Amygdala (tissue), 56 donors: ENCODE data around the gene PAXIP1.

Experiments
- DNase-seq, 56 donors: peaks; one replicate each; lab custom pipeline; 2025; lab: John Stamatoyannopoulos, UW

The PAXIP1 gene

DNA sequence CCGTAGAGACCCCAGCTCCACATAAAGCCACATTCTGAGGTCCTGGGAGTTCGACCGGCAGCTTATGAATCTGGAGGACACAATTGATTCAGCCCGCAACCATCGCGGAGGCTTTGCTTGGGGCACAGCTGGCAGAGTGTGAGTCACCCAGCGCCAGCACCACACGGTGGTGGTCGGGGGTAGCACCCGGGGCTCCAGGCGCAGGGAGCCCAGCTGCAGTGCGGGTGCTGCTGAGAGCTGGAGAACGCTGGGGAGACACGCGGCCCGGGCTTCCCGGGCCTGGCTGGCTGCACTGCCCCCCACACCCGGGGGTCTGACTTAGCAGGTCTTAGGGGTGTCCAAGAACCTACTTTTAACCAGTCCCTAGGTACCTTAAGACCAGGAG lies 87.9 kb downstream of the PAXIP1 start:
- no peak for DNase-seq

- no peak for DNase-seq
These were observed 88.5 kb downstream of the PAXIP1 start for GRCh38 chr7:154914308-154914995.

DNA sequence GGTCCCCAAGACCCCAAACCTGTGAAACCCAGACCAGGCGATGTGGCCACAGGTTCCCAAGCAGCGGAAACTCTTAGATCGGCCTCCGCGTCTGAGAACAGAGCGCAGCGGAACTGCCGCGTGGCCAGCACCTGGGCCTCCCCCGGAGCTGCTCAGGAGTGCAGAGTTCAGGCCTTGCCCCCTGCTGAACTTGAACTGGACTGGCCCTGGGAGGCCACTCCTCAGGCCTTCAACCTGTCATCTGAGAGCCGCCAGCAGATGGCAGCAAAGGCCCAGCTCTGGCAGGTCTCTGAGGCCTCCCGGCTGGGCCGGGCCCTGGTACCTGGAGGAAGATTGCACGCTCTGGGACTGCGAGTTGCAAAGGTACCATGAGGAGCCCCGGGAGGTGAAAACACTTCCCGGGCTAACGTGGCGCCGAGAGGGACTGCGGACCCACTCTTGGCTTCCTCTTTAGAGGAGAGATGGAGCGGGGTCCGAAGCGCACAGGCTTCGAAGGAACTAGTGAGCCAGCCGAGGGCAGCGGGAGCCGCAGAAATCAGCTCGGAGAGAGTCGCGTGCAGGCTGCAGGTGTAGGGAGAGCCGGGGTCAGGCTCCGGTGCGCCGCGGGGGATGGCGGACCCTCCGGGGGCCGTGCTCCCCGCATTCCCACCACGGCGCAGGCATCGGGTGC lies 89.2 kb downstream of the PAXIP1 start:
- DNase-seq, result peak in 55 of 56 donors; percentile 29 to 95 (median 71)

- peak in 11 of 56 donors; percentile 22 to 54 (median 38) for DNase-seq
These were observed 89.9 kb downstream of the PAXIP1 start for GRCh38 chr7:154912871-154913637.

DNA sequence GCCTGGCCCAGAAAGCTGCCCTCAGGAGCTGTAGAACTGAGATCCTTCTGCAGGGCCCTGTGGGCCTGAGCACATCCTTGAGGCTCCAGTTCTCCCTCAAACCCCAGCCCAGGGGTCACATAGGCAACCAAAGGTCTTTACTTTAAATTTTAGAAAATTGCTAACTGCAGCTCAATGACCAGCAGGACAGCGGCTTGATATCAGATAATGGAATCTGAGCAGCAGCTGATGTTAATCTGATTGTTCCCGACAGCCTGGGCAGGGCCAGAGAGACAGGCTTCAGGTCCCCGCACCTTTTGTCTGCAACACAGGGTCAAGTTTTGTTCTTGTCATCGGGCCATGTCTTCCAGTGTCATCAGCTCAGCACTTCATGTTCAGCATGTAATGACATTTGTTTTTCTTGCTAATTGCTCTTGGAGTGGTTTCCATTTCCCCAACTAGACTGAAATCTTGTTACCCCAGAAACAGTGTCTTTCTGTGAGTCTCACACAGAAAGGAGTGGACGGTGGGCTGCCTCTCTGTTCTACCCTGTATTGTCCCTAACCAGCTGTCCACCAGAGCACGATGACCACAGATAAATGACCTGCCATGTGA lies 91.0 kb downstream of the PAXIP1 start:
- no peak for DNase-seq

- DNase-seq, result no peak
These were observed 91.5 kb downstream of the PAXIP1 start for GRCh38 chr7:154911411-154911810.

- DNase-seq, result no peak
These were observed 91.9 kb downstream of the PAXIP1 start for GRCh38 chr7:154910977-154911376.

GRCh38 chr7:154910125-154910524 lies 92.8 kb downstream of the PAXIP1 start:
- DNase-seq, result no peak

DNA sequence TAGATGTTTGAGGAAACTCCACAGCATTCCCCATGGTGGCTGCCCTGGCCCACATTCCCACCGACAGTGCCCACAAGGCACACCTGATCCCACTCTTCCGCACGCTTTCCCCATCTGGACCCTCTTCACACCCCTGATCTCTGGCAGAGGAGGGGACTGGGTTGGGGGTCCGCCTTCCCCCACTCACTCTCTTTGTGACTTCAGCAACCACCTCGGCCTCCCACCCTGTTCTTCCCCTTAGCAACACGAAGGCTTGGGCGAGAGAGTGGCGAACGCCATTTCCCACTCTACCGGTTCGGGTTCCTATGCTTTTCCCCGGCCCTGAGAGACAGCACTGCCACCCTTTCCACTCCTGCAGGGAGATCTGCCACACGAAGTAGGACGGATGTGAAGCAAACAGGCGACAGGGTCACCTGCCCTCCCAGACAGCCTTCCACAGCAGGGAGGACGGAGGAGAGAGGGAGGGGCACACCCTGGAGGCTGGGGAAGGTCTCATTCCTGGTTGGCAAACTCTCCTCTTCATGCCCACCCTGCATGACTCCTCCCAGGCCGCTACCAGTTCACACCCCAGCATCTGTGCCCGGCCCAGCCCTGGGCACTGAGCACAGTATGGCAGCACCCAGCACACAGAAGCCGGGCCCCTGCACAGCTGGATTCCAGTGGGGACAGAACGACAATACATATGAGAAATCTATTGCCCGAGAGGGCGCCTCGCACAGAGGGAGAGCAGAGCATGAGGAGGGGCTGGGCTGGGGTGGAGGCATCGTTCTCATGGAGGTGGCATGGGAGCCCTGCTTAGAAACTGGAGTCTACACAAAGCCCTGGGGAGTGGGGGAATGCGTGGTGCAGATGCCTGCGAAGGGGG lies 93.5 kb downstream of the PAXIP1 start:
- DNase-seq, result no peak

DNA sequence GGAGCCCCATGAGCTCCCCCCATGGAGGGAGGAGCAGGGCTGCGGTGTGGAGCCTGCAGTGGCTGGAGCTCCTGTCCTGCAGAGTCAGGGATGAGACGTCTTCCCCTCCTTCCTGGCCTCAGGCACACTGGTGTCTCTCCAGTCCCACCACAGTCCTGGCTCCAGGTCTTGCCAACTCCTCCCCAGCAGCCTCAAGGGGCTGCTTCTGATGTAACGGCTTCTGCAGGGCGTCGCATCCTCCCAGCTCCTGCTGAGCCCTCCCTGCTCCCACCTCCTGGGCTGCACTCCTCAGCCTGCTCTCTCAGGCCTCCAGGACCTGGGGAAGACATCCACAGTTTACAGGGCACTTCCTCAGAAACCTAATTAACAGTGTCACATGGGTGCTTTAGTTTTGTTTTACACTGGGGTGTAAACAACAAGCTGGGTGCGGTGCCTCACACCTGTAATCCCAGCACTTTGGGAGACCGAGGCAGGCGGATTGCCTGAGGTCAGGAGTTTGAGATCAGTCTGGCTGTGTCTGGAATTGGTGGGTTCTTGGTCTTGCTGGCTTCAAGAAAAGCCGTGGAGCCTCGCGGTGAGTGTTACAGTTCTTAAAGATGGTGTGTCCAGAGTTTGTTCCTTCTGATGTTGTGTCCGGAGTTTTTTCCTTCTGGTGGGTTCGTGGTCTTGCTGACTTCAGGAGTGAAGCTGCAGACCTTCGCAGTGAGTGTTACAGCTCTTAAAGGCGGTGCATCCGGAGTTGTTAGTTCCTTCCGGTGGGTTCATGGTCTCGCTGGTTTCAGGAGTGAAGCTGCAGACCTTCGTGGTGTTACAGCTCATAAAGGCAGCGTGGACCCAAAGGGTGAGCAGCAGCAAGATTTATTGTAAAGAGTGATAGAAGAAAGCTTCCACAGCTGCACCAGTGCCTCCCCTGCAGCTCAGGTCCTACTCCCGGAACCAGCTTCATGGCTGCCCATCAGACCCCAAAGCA lies 95.0 kb downstream of the PAXIP1 start:
- DNase-seq, result no peak

DNA sequence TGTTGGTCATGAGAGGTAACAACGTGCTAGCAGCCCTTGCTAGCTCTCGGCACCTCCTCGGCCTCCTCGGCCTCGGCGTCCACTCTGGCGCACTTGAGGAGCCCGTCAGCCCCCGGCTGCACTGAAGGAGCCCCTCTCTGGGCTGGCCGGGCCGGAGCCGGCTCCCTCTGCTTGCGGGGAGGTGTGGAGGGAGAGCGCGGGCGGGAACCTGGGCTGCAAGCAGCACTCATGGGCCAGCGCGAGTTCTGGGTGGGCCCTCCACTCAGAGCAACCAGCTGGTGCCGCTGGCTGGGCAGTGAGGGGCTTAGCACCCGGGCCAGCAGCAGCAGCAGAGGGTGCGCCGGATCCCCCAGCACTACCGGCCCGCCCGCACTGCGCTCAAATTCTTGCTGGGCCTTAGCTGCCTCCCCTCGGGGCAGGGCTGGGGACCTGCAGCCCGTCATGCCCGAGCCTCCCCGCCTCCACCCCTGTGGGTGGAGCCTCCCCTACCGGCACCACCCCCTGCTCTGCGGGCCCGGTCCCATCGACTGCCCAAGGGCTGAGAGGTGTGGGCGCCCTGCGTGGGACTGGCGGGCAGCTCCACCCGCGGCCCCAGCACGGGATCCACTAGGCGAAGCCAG lies 96.1 kb downstream of the PAXIP1 start:
- DNase-seq, result no peak

GRCh38 chr7:154906201-154906600 lies 96.7 kb downstream of the PAXIP1 start:
- DNase-seq, result no peak

GRCh38 chr7:154905615-154906014 lies 97.3 kb downstream of the PAXIP1 start:
- no peak for DNase-seq

- no peak for DNase-seq
These were observed 97.8 kb downstream of the PAXIP1 start for GRCh38 chr7:154905146-154905545.

- DNase-seq, result peak in 13 of 56 donors; percentile 12 to 57 (median 27)
These were observed 99.7 kb downstream of the PAXIP1 start for GRCh38 chr7:154903083-154903731.

- peak in 17 of 56 donors; percentile 8 to 55 (median 29) for DNase-seq
These were observed 100.3 kb downstream of the PAXIP1 start for GRCh38 chr7:154902600-154903082.

GRCh38 chr7:154899862-154900261 lies 103.1 kb downstream of the PAXIP1 start:
- DNase-seq, result no peak
